H9 (cell line): ENCODE results near the gene BCAT1. TPM values are rescaled to one million over a fixed set of nuclear protein-coding genes. Genes with fewer than 3 reads are reported as not detected.

Source experiments
- DNase-seq: peaks from one replicate; pipeline ENCODE4 v3.0.0-alpha.2; 2017
- H2AFZ ChIP-seq: one replicate; pipeline ENCODE4 v1.6.1; 2013; ENCODE audit warnings: mild to moderate bottlenecking, low read length, control low read depth, moderate library complexity
- H2AK5ac ChIP-seq: 2 replicates; pipeline ENCODE4 v1.6.1; 2013; ENCODE audit warnings: low read length, control low read depth, mixed read lengths; ENCODE audit not compliant: insufficient read length
- H2BK120ac ChIP-seq: one replicate; pipeline ENCODE4 v1.6.1; 2013; ENCODE audit warnings: low read depth, mild to moderate bottlenecking, low read length, control low read depth, inconsistent platforms; ENCODE audit not compliant: poor library complexity, severe bottlenecking
- H2BK12ac ChIP-seq: 2 replicates; pipeline ENCODE4 v1.6.1; 2013; ENCODE audit warnings: low read length, control low read depth, mixed read lengths, low read depth; ENCODE audit not compliant: insufficient read length
- H2BK15ac ChIP-seq: 2 replicates; pipeline ENCODE4 v1.6.1; 2013; ENCODE audit warnings: low read depth, low read length, control low read depth
- H2BK20ac ChIP-seq: one replicate; pipeline ENCODE4 v1.6.1; 2013; ENCODE audit warnings: low read depth, mild to moderate bottlenecking, low read length, control low read depth, inconsistent platforms; ENCODE audit not compliant: poor library complexity, severe bottlenecking
- H2BK5ac ChIP-seq: 2 replicates; pipeline ENCODE4 v1.6.1; 2013; ENCODE audit warnings: low read length, control low read depth, mixed read lengths; ENCODE audit not compliant: insufficient read length
- H3K14ac ChIP-seq: 2 replicates; pipeline ENCODE4 v1.6.1; 2013; ENCODE audit warnings: low read length, control low read depth; ENCODE audit not compliant: insufficient read depth
- H3K18ac ChIP-seq: 2 replicates; pipeline ENCODE4 v1.6.1; 2013; ENCODE audit warnings: low read depth, mild to moderate bottlenecking, mixed read lengths, low read length, control low read depth; ENCODE audit not compliant: insufficient read length
- H3K23ac ChIP-seq: 2 replicates; pipeline ENCODE4 v1.6.1; 2013; ENCODE audit warnings: low read length, control low read depth, mixed read lengths, low read depth; ENCODE audit not compliant: insufficient read length
- H3K23me2 ChIP-seq: 2 replicates; pipeline ENCODE4 v1.6.1; 2013; ENCODE audit warnings: low read depth, mild to moderate bottlenecking, mixed read lengths, low read length, control low read depth; ENCODE audit not compliant: insufficient read length, poor library complexity, severe bottlenecking
- H3K27ac ChIP-seq: 2 replicates; pipeline ENCODE4 v1.5.1; 2013; ENCODE audit warnings: low read length, control low read depth, mixed read lengths, low read depth; ENCODE audit not compliant: insufficient read length
- H3K27me3 ChIP-seq: 2 replicates; pipeline ENCODE4 v1.6.1; 2013; ENCODE audit warnings: low read length, control low read depth, inconsistent platforms; ENCODE audit not compliant: insufficient read depth
- H3K4ac ChIP-seq: 2 replicates; pipeline ENCODE4 v1.6.1; 2013; ENCODE audit warnings: low read depth, mild to moderate bottlenecking, control low read depth, inconsistent platforms, low read length, moderate library complexity
- H3K4me1 ChIP-seq: 2 replicates; pipeline ENCODE4 v1.6.1; 2013; ENCODE audit warnings: low read length, control low read depth, inconsistent platforms; ENCODE audit not compliant: insufficient read depth
- H3K4me2 ChIP-seq: 2 replicates; pipeline ENCODE4 v1.6.1; 2013; ENCODE audit warnings: low read length, control low read depth, mixed read lengths; ENCODE audit not compliant: insufficient read length, insufficient read depth
- H3K56ac ChIP-seq: 2 replicates; pipeline ENCODE4 v1.6.1; 2013; ENCODE audit warnings: low read depth, mild to moderate bottlenecking, mixed read lengths, low read length, control low read depth; ENCODE audit not compliant: insufficient read length
- H3K79me1 ChIP-seq: 2 replicates; pipeline ENCODE4 v1.6.1; 2013; ENCODE audit warnings: low read depth, mild to moderate bottlenecking, moderate library complexity, low read length, control low read depth, inconsistent platforms; ENCODE audit not compliant: insufficient read depth, poor library complexity, severe bottlenecking
- H3K79me2 ChIP-seq: 2 replicates; pipeline ENCODE4 v1.6.1; 2013; ENCODE audit warnings: low read length, control low read depth, inconsistent platforms; ENCODE audit not compliant: insufficient read depth
- H3K9ac ChIP-seq: 2 replicates; pipeline ENCODE4 v1.6.1; 2013; ENCODE audit warnings: low read length, control low read depth, mixed read lengths; ENCODE audit not compliant: insufficient read length; ENCODE audit errors: extremely low read depth
- H3K9me3 ChIP-seq: one replicate; pipeline ENCODE4 v1.6.1; 2013; ENCODE audit warnings: low read depth, low read length, inconsistent platforms; ENCODE audit not compliant: control insufficient read depth
- H3T11ph ChIP-seq: one replicate; pipeline ENCODE4 v1.6.1; 2013; ENCODE audit warnings: mild to moderate bottlenecking, low read length, control low read depth, inconsistent platforms
- H4K20me1 ChIP-seq: one replicate; pipeline ENCODE4 v1.6.1; 2013; ENCODE audit not compliant: control insufficient read depth, insufficient read length, insufficient read depth
- H4K5ac ChIP-seq: 2 replicates; pipeline ENCODE4 v1.6.1; 2013; ENCODE audit warnings: low read depth, mild to moderate bottlenecking, mixed read lengths, low read length, control low read depth; ENCODE audit not compliant: insufficient read length
- H4K8ac ChIP-seq: replicated peaks from 2 replicates; pipeline ENCODE4 v1.6.1; 2013; ENCODE audit warnings: low read length, control low read depth, mixed read lengths, low read depth; ENCODE audit not compliant: insufficient read length
- H4K91ac ChIP-seq: 2 replicates; pipeline ENCODE4 v1.6.1; 2013; ENCODE audit warnings: low read depth, mild to moderate bottlenecking, moderate library complexity, mixed read lengths, low read length, control low read depth; ENCODE audit not compliant: insufficient read length
- H3K27ac Mint-ChIP-seq, 3 experiments: 2 replicates in 2 of 3; 3 replicates in 1 of 3; pipeline ENCODE4 v1.8.0; 2020 to 2021; ENCODE audit warnings: mixed read lengths in 3 of 3, mild to moderate bottlenecking in 1 of 3, moderate library complexity in 1 of 3
- H3K27me3 Mint-ChIP-seq: 2 replicates; pipeline ENCODE4 v1.8.0; 2021; ENCODE audit warnings: low read depth, mild to moderate bottlenecking, moderate library complexity, mixed read lengths
- H3K36me3 Mint-ChIP-seq, 3 experiments: 2 replicates in 2 of 3; 3 replicates in 1 of 3; pipeline ENCODE4 v1.8.0; 2020 to 2021; ENCODE audit warnings: low read depth in 3 of 3, mixed read lengths in 3 of 3; ENCODE audit not compliant: insufficient read depth in 1 of 3
- H3K4me1 Mint-ChIP-seq, 2 experiments: 2 replicates each; pipeline ENCODE4 v1.8.0; 2020; ENCODE audit warnings: mixed read lengths in 2 of 2
- H3K4me3 Mint-ChIP-seq, 2 experiments: 2 replicates in 1 of 2; 3 replicates in 1 of 2; pipeline ENCODE4 v1.8.0; 2020 to 2021; ENCODE audit warnings: mild to moderate bottlenecking in 2 of 2, mixed read lengths in 2 of 2, moderate library complexity in 1 of 2
- H3K9me3 Mint-ChIP-seq, 2 experiments: 2 replicates in 1 of 2; 3 replicates in 1 of 2; pipeline ENCODE4 v1.8.0; 2020; ENCODE audit warnings: mild to moderate bottlenecking in 2 of 2, mixed read lengths in 2 of 2, moderate library complexity in 1 of 2
- WGBS: extraction: QIAGEN DNeasy Blood & Tissue Kit; methylation state at CpG from one replicate; pipeline ENCODE4 v1.1.7; 2013; ENCODE audit warnings: missing lambda C conversion rate, low lambda C conversion rate, mixed read lengths; ENCODE audit not compliant: insufficient read length; ENCODE audit errors: extremely low coverage; 5-methylcytosine and 5-hydroxymethylcytosine counted together
- total RNA-seq: library from RNA; stranded (reverse); gene quantifications from 2 replicates; pipeline ENCODE4 v1.2.1, GENCODE V29; 2021
- TF ChIP-seq, protein P1 (sequence below): fragments of 200-600 bp; sonication (generic); conservative IDR thresholded peaks from 3 replicates; pipeline ENCODE4 v1.8.0; 2021; ENCODE audit warnings: antibody characterized with exemption, mild to moderate bottlenecking

Gene BCAT1
- total RNA-seq, 1 experiment from 2014 or later = 244 TPM

DNA sequence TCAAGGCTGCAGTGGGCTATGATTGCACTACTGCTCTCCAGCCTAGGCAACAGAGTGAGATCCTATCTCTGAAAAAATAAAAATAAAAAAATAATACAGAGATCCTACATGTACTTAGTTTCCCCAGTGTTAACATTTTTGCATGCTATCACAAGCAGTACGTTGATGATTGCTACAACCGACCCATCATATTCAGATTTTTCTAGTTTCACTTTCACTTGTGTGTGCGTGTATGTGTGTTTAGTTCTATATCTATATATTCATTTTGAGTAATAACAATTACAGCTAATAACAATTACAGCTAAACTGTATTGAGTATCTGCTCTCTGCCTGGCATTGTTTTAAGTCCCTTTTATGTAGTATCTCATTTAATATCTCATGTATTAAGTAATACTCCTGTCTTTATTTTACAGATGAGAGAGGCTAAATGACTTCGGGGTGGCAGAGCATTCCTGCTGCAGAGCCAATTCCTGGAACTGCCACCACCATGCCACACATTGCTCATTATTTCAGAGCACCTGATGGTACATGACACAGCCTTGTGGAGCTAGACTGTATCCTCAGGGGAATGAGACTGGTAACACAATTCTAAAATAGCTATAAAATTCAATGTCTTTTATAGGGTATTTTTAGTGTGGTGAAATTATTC is 153.1 kb downstream of the BCAT1 start:
- Mint-ChIP-seq H3K4me3 (no peak overlapping the region), H3K36me3 (no peaks in the 10 kb centered on the region), H3K27ac (no peak overlapping the region), H3K27me3 (no peaks in the 10 kb centered on the region), H3K4me1 (no peaks in the 10 kb centered on the region), H3K9me3 (no peaks in the 10 kb centered on the region)
- Histone ChIP-seq H3K18ac (no peak overlapping the region), H4K91ac (no peak overlapping the region), H3K56ac (no peak overlapping the region), H3K4ac (no peak overlapping the region), H3K4me1 (no peaks in the 10 kb centered on the region), H3K23me2 (no peaks in the 10 kb centered on the region), H2AK5ac (no peak overlapping the region), H3K14ac (no peak overlapping the region), H2AFZ (no peak overlapping the region), H4K5ac (no peak overlapping the region), H2BK15ac (no peak overlapping the region), H3K79me2 (no peaks in the 10 kb centered on the region), H3K4me2 (no peak overlapping the region), H3K9ac (no peak overlapping the region), H2BK20ac (no peak overlapping the region), H2BK120ac (no peak overlapping the region), H3K27ac (no peak overlapping the region), H2BK12ac (no peak overlapping the region), H3K27me3 (no peaks in the 10 kb centered on the region), H3K79me1 (no peaks in the 10 kb centered on the region), H3K23ac (no peak overlapping the region), H4K8ac (no peak overlapping the region), H3T11ph (no peak overlapping the region), H4K20me1 (no peaks in the 10 kb centered on the region), H2BK5ac (no peak overlapping the region), H3K9me3 (no peaks in the 10 kb centered on the region)
- TF ChIP-seq, protein P1, sequence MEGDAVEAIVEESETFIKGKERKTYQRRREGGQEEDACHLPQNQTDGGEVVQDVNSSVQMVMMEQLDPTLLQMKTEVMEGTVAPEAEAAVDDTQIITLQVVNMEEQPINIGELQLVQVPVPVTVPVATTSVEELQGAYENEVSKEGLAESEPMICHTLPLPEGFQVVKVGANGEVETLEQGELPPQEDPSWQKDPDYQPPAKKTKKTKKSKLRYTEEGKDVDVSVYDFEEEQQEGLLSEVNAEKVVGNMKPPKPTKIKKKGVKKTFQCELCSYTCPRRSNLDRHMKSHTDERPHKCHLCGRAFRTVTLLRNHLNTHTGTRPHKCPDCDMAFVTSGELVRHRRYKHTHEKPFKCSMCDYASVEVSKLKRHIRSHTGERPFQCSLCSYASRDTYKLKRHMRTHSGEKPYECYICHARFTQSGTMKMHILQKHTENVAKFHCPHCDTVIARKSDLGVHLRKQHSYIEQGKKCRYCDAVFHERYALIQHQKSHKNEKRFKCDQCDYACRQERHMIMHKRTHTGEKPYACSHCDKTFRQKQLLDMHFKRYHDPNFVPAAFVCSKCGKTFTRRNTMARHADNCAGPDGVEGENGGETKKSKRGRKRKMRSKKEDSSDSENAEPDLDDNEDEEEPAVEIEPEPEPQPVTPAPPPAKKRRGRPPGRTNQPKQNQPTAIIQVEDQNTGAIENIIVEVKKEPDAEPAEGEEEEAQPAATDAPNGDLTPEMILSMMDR = no peak
- no peak for DNase-seq
- WGBS = no CpG with 5 or more reads among the region's 4 CpGs
